Liver (tissue), 9 donors: ENCODE results near the gene HEPN1. TPM values are rescaled to one million over a fixed set of nuclear protein-coding genes. Genes with fewer than 3 reads are reported as not detected.

ENCODE experiments used
- DNase-seq: peaks from one replicate; pipeline ENCODE4 v3.0.0-alpha.2; 2017; ENCODE audit warnings: low spot score
- H3K27ac ChIP-seq, 2 donors: one replicate each; pipeline ENCODE4 v1.7.0; 2013; ENCODE audit warnings: inconsistent platforms in 2 of 2, low read length in 2 of 2, control low read depth in 1 of 2, low read depth in 1 of 2, mild to moderate bottlenecking in 1 of 2
- H3K27me3 ChIP-seq, 4 donors: one replicate each; pipeline versions ENCODE4 v1.6.1 to v1.7.0; 2013; ENCODE audit warnings: low read length in 3 of 4, inconsistent platforms in 1 of 4, mild to moderate bottlenecking in 1 of 4, moderate library complexity in 1 of 4; ENCODE audit not compliant: control insufficient read depth in 4 of 4, insufficient read depth in 4 of 4
- H3K36me3 ChIP-seq, 4 donors: one replicate each; pipeline versions ENCODE4 v1.6.1 to v1.7.0; 2013; ENCODE audit warnings: low read length in 3 of 4, mild to moderate bottlenecking in 3 of 4, low read depth in 1 of 4, moderate library complexity in 1 of 4; ENCODE audit not compliant: control insufficient read depth in 4 of 4, insufficient read depth in 3 of 4
- H3K4me1 ChIP-seq, 4 donors: one replicate each; pipeline versions ENCODE4 v1.6.1 to v1.7.0; 2013; ENCODE audit warnings: low read length in 3 of 4, mild to moderate bottlenecking in 3 of 4, moderate library complexity in 1 of 4; ENCODE audit not compliant: control insufficient read depth in 4 of 4, insufficient read depth in 4 of 4
- H3K4me3 ChIP-seq, 3 donors: one replicate each; pipeline versions ENCODE4 v1.6.1 to v1.7.0; 2013; ENCODE audit warnings: low read length in 3 of 3, control low read depth in 1 of 3, low read depth in 1 of 3, mild to moderate bottlenecking in 1 of 3
- H3K9ac ChIP-seq, 2 donors: one replicate each; pipeline ENCODE4 v1.7.0; 2013; ENCODE audit warnings: low read length in 2 of 2, mild to moderate bottlenecking in 2 of 2, moderate library complexity in 2 of 2, control low read depth in 1 of 2, low read depth in 1 of 2
- H3K9me3 ChIP-seq, 4 donors: one replicate each; pipeline versions ENCODE4 v1.6.1 to v1.7.0; 2013; ENCODE audit warnings: low read length in 3 of 4; ENCODE audit not compliant: control insufficient read depth in 4 of 4
- EGR1 ChIP-seq, 2 donors: IDR thresholded peaks; 2 replicates each; pipeline ENCODE4 v1.6.1; 2016 to 2018; ENCODE audit warnings: antibody characterized with exemption in 2 of 2, low read depth in 2 of 2
- FOXA1 ChIP-seq: IDR thresholded peaks from 2 replicates; pipeline ENCODE4 v1.6.1; 2016; ENCODE audit warnings: antibody characterized with exemption
- FOXA2 ChIP-seq: IDR thresholded peaks from 2 replicates; pipeline ENCODE4 v1.6.1; 2016; ENCODE audit warnings: antibody characterized with exemption
- GABPA ChIP-seq, 2 donors: IDR thresholded peaks in 1 of 2; conservative IDR thresholded peaks in 1 of 2; 2 replicates each; pipeline ENCODE4 v1.6.1; 2016; ENCODE audit warnings: antibody characterized with exemption in 2 of 2, mild to moderate bottlenecking in 1 of 2, moderate library complexity in 1 of 2
- HNF4G ChIP-seq: IDR thresholded peaks from 2 replicates; pipeline ENCODE4 v1.6.1; 2016; ENCODE audit warnings: antibody characterized with exemption
- NR2F2 ChIP-seq: IDR thresholded peaks from 2 replicates; pipeline ENCODE4 v1.6.1; 2016; ENCODE audit warnings: antibody characterized with exemption
- RAD21 ChIP-seq, 2 donors: IDR thresholded peaks; 2 replicates each; pipeline ENCODE4 v1.6.1; 2016; ENCODE audit warnings: antibody characterized with exemption in 2 of 2, mild to moderate bottlenecking in 2 of 2
- RXRA ChIP-seq, 2 donors: IDR thresholded peaks; 2 replicates each; pipeline ENCODE4 v1.6.1; 2017 to 2018; ENCODE audit warnings: antibody characterized with exemption in 2 of 2, mild to moderate bottlenecking in 1 of 2
- SP1 ChIP-seq: IDR thresholded peaks from 2 replicates; pipeline ENCODE4 v1.6.1; 2018; ENCODE audit warnings: antibody characterized with exemption, mild to moderate bottlenecking
- TAF1 ChIP-seq: conservative IDR thresholded peaks from 2 replicates; pipeline ENCODE4 v1.6.1; 2016; ENCODE audit warnings: antibody characterized with exemption, mild to moderate bottlenecking
- WGBS: extraction: QIAGEN DNeasy Blood & Tissue Kit; methylation state at CpG from one replicate; pipeline ENCODE4 v1.1.7; 2013; 5-methylcytosine and 5-hydroxymethylcytosine counted together
- polyA plus RNA-seq, 2 donors: library from polyadenylated mRNA; stranded (reverse) in 1 of 2; unstranded in 1 of 2; fragments of 200-250 nt in 1 of 2; fragments of >200 nt in 1 of 2; fragmentation: Nextera tagmentation in 1 of 2; extraction: Ambion mirVana in 1 of 2; gene quantifications; one replicate each; pipeline versions ENCODE4 v1.2.1 to v1.2.3, GENCODE V29; 2013 to 2015
- total RNA-seq, 2 donors: library from RNA; depleted of rRNA; stranded (reverse); fragments of >200 nt; gene quantifications; one replicate each; pipeline ENCODE4 v1.2.3, GENCODE V29; 2014
- TF ChIP-seq, protein P1 (sequence below): fragments of 150-350 bp; IDR thresholded peaks from 2 replicates; pipeline ENCODE4 v1.5.1; 2017; ENCODE audit warnings: improper control_type of control experiment, low read depth, low read length; ENCODE audit not compliant: missing input control
- TF ChIP-seq, protein P2 (sequence below): IDR thresholded peaks from 2 replicates; pipeline ENCODE4 v1.6.1; 2016; ENCODE audit warnings: antibody characterized with exemption
- TF ChIP-seq, protein P3 (sequence below): IDR thresholded peaks from 2 replicates; pipeline ENCODE4 v1.6.1; 2016; ENCODE audit warnings: antibody characterized with exemption
- TF ChIP-seq, protein P4 (sequence below): IDR thresholded peaks from 2 replicates; pipeline ENCODE4 v1.6.1; 2016; ENCODE audit warnings: antibody characterized with exemption, mild to moderate bottlenecking
- donor health status: healthy.
- donor health status: healthy.
- donor health status: healthy.
- donor health status: healthy.
- donor health status: healthy.

Gene HEPN1
- total and polyA plus RNA-seq, 4 donors = 0.22 to 2.6 TPM; not detected in 2

DNA sequence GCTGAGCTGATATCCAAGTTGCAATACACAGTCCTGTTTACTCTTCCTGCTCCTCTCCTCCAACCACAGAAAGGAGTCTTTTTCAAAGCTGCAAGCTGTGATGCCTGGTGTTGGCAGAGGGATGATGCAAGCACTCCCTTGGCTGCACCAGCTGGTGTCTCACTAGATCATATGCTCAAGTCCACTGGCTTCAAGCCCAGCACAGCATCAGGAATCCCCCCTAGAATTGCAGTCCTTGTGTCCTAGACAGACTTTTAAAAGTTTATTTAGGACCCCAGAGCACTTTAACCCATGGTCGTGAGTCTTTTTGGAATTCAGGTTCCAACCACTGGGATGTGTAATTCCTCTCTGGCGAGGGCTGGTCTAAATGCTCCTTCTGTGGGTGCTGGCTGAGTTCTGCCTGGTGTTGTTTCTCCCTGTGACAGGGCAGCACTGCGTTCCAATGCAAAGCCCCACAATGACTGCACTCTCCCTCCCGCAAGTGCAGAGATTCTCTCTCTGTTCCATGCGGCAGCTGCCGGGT lies 1.9 kb upstream of the HEPN1 start:
- Histone ChIP-seq H3K27me3 (no peaks in the 10 kb centered on the region), H3K4me3 (no peak overlapping the region), H3K9me3 (no peaks in the 10 kb centered on the region), H3K36me3 (no peaks in the 10 kb centered on the region), H3K9ac (no peak overlapping the region), H3K27ac (no peak overlapping the region), H3K4me1 (peaks cover 2 to 24% (median 15%) of the 10 kb centered on the region in 4 donors)
- 90% methylated on average over 6 of the region's 6 CpGs for WGBS
- DNase-seq = no peak
- TF ChIP-seq TAF1 = no peak
- no peak for TF ChIP-seq RAD21 (IDR thresholded peaks at IDR 0.05)
- no peak for TF ChIP-seq RXRA (IDR thresholded peaks at IDR 0.05)
- no peak for TF ChIP-seq SP1
- TF ChIP-seq, protein P1, sequence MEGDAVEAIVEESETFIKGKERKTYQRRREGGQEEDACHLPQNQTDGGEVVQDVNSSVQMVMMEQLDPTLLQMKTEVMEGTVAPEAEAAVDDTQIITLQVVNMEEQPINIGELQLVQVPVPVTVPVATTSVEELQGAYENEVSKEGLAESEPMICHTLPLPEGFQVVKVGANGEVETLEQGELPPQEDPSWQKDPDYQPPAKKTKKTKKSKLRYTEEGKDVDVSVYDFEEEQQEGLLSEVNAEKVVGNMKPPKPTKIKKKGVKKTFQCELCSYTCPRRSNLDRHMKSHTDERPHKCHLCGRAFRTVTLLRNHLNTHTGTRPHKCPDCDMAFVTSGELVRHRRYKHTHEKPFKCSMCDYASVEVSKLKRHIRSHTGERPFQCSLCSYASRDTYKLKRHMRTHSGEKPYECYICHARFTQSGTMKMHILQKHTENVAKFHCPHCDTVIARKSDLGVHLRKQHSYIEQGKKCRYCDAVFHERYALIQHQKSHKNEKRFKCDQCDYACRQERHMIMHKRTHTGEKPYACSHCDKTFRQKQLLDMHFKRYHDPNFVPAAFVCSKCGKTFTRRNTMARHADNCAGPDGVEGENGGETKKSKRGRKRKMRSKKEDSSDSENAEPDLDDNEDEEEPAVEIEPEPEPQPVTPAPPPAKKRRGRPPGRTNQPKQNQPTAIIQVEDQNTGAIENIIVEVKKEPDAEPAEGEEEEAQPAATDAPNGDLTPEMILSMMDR = no peak
- no peak for TF ChIP-seq FOXA2
- TF ChIP-seq, protein P2, sequence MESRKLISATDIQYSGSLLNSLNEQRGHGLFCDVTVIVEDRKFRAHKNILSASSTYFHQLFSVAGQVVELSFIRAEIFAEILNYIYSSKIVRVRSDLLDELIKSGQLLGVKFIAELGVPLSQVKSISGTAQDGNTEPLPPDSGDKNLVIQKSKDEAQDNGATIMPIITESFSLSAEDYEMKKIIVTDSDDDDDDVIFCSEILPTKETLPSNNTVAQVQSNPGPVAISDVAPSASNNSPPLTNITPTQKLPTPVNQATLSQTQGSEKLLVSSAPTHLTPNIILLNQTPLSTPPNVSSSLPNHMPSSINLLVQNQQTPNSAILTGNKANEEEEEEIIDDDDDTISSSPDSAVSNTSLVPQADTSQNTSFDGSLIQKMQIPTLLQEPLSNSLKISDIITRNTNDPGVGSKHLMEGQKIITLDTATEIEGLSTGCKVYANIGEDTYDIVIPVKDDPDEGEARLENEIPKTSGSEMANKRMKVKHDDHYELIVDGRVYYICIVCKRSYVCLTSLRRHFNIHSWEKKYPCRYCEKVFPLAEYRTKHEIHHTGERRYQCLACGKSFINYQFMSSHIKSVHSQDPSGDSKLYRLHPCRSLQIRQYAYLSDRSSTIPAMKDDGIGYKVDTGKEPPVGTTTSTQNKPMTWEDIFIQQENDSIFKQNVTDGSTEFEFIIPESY = no peak
- TF ChIP-seq GABPA (IDR thresholded peaks at IDR 0.05 in 1 of 2, conservative IDR thresholded peaks at IDR 0.05 in 1 of 2) = no peak
- no peak for TF ChIP-seq NR2F2
- TF ChIP-seq HNF4G = no peak
- TF ChIP-seq EGR1 (IDR thresholded peaks at IDR 0.05; ENCODE audit: low read depth in 2 of 2) = no peak
- TF ChIP-seq, protein P3, sequence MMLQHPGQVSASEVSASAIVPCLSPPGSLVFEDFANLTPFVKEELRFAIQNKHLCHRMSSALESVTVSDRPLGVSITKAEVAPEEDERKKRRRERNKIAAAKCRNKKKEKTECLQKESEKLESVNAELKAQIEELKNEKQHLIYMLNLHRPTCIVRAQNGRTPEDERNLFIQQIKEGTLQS = no peak
- no peak for TF ChIP-seq FOXA1
- TF ChIP-seq, protein P4, sequence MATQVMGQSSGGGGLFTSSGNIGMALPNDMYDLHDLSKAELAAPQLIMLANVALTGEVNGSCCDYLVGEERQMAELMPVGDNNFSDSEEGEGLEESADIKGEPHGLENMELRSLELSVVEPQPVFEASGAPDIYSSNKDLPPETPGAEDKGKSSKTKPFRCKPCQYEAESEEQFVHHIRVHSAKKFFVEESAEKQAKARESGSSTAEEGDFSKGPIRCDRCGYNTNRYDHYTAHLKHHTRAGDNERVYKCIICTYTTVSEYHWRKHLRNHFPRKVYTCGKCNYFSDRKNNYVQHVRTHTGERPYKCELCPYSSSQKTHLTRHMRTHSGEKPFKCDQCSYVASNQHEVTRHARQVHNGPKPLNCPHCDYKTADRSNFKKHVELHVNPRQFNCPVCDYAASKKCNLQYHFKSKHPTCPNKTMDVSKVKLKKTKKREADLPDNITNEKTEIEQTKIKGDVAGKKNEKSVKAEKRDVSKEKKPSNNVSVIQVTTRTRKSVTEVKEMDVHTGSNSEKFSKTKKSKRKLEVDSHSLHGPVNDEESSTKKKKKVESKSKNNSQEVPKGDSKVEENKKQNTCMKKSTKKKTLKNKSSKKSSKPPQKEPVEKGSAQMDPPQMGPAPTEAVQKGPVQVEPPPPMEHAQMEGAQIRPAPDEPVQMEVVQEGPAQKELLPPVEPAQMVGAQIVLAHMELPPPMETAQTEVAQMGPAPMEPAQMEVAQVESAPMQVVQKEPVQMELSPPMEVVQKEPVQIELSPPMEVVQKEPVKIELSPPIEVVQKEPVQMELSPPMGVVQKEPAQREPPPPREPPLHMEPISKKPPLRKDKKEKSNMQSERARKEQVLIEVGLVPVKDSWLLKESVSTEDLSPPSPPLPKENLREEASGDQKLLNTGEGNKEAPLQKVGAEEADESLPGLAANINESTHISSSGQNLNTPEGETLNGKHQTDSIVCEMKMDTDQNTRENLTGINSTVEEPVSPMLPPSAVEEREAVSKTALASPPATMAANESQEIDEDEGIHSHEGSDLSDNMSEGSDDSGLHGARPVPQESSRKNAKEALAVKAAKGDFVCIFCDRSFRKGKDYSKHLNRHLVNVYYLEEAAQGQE = no peak

DNA sequence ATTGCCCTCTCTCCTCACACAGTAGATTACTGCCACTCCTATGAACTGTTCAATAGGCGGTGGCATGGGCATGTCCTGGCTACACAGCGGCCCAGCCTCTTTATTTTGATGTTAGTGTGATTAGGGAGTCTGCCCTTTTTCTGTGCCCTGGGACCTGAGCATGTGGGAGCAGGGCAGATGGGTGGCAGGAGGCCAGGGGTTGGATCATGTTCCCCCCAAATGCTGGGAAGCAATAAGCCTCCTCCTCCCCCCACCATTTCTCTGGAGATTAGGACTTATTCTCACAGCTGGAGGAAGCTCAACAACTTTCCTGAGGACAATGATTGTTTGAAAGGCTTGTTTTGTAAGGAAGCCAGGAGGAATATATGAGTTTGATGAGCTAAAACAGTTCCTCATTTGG lies 848 bp downstream of the HEPN1 start:
- no peak for DNase-seq
- no peak overlapping the region for H3K27ac ChIP-seq
- no peak overlapping the region for H3K4me3 ChIP-seq
- TF ChIP-seq GABPA (IDR thresholded peaks at IDR 0.05 in 1 of 2, conservative IDR thresholded peaks at IDR 0.05 in 1 of 2) (no peak), RXRA (IDR thresholded peaks at IDR 0.05) (no peak), FOXA2 (no peak)
- TF ChIP-seq, protein P3 = no peak
- TF ChIP-seq, protein P2 = no peak
- no peak overlapping the region for H3K9ac ChIP-seq
- no peaks in the 10 kb centered on the region for H3K36me3 ChIP-seq
- H3K9me3 ChIP-seq = no peaks in the 10 kb centered on the region
- H3K27me3 ChIP-seq = no peaks in the 10 kb centered on the region
- WGBS = 92% methylated on average over 2 of the region's 2 CpGs
- H3K4me1 ChIP-seq = peaks cover 2 to 24% (median 15%) of the 10 kb centered on the region in 4 donors
